ENCODE results near the gene MYB.

MYB gene

GRCh38 chr6:135211306-135211702 is 30.2 kb downstream of the MYB start:
- H3K36me3 Mint-ChIP-seq, result peaks cover 15 to 50% of the 10 kb centered on the region in 2 donors
- peaks cover 9 to 19% of the 10 kb centered on the region in 2 donors for H3K4me1 Mint-ChIP-seq
- ATAC-seq (replicated peaks) (no peak), DNase-seq (no peak)
- H3K4me3 Mint-ChIP-seq, result no peak overlapping the region
- H3K27ac Mint-ChIP-seq, result no peak overlapping the region
- no peaks in the 10 kb centered on the region for H3K27me3 Mint-ChIP-seq
- no peaks in the 10 kb centered on the region for H3K9me3 Mint-ChIP-seq

- Mint-ChIP-seq H3K36me3 (peaks cover 19 to 57% of the 10 kb centered on the region in 2 donors), H3K9me3 (no peaks in the 10 kb centered on the region), H3K4me3 (no peak overlapping the region), H3K4me1 (peaks cover 9 to 19% of the 10 kb centered on the region in 2 donors), H3K27me3 (no peaks in the 10 kb centered on the region), H3K27ac (no peak overlapping the region)
- ATAC-seq (replicated peaks), result no peak
- no peak for DNase-seq
Measured at GRCh38 chr6:135212020-135212806, 31.1 kb downstream of the MYB start.

GRCh38 chr6:135212935-135213334 is 31.8 kb downstream of the MYB start:
- no peak for DNase-seq
- peaks cover 19 to 64% of the 10 kb centered on the region in 2 donors for H3K36me3 Mint-ChIP-seq
- no peak overlapping the region for H3K27ac Mint-ChIP-seq
- H3K4me1 Mint-ChIP-seq, result peaks cover 9 to 19% of the 10 kb centered on the region in 2 donors
- no peak for ATAC-seq (replicated peaks)
- no peaks in the 10 kb centered on the region for H3K9me3 Mint-ChIP-seq
- H3K4me3 Mint-ChIP-seq, result no peak overlapping the region
- H3K27me3 Mint-ChIP-seq, result no peaks in the 10 kb centered on the region

GRCh38 chr6:135213616-135214015 is 32.5 kb downstream of the MYB start:
- DNase-seq, result no peak

GRCh38 chr6:135215160-135215559 is 34.1 kb downstream of the MYB start:
- ATAC-seq (replicated peaks) (no peak), DNase-seq (no peak)
- Mint-ChIP-seq H3K9me3 (no peaks in the 10 kb centered on the region), H3K27ac (no peak overlapping the region), H3K4me1 (peaks cover 6 to 14% of the 10 kb centered on the region in 2 donors), H3K36me3 (peaks cover 25 to 60% of the 10 kb centered on the region in 2 donors), H3K4me3 (no peak overlapping the region), H3K27me3 (no peaks in the 10 kb centered on the region)

More at GRCh38 chr6:135213616-135214015, 32.5 kb downstream of the MYB start:
- Mint-ChIP-seq H3K4me1 (peaks cover 9 to 19% of the 10 kb centered on the region in 2 donors), H3K27ac (no peak overlapping the region), H3K36me3 (peaks cover 19 to 64% of the 10 kb centered on the region in 2 donors), H3K27me3 (no peaks in the 10 kb centered on the region), H3K9me3 (no peaks in the 10 kb centered on the region), H3K4me3 (no peak overlapping the region)
- no peak for ATAC-seq (replicated peaks)

DNA sequence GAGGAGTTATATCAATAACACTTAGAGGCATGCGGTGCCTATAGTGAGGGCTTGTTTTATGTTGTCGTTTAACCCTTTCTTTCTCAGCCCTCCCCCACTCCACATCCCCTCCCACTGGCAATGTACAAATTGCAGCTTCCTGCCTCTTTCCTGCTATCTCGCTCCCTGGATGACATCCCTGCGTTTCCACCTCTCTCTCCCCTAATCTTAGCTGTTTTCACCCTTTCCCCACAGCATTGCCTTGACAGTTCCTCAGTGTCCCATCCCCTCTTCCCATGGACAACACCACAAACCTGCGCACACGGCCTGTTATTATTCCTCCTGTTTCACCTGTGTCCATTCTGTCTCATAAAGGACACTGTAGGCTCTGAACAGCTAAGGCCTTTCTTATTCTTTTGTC is 34.5 kb downstream of the MYB start:
- Mint-ChIP-seq H3K27me3 (no peaks in the 10 kb centered on the region), H3K4me1 (peaks cover 6 to 14% of the 10 kb centered on the region in 2 donors), H3K4me3 (no peak overlapping the region), H3K9me3 (no peaks in the 10 kb centered on the region), H3K27ac (peak overlapping the region; percentile 75), H3K36me3 (peaks cover 25 to 57% of the 10 kb centered on the region in 2 donors)
- DNase-seq (no peak), ATAC-seq (replicated peaks) (no peak)

DNA sequence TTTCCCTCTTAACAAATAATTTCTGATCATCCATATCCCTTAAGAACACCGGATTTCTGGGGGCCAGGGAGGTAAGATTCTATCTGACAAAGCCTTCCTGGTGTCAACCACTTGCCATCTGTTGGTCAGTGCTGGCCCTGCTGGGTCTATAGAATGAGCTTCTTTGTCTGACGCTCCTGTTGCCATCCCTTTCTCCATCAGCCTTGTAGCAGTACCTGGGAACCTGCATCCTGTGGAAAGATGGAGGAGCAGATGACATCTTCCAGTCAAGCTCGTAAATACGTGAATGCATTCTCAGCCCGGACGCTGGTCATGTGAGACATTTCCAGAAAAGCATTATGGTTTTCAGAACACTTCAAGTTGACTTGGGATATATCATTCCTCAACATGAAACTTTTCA is 36.6 kb downstream of the MYB start:
- peaks cover 8 to 16% of the 10 kb centered on the region in 2 donors for H3K4me1 Mint-ChIP-seq
- H3K9me3 Mint-ChIP-seq, result no peaks in the 10 kb centered on the region
- no peaks in the 10 kb centered on the region for H3K27me3 Mint-ChIP-seq
- H3K4me3 Mint-ChIP-seq, result no peak overlapping the region
- ATAC-seq (replicated peaks) (no peak), DNase-seq (no peak)
- H3K36me3 Mint-ChIP-seq, result peaks cover 17 to 43% of the 10 kb centered on the region in 2 donors
- H3K27ac Mint-ChIP-seq, result no peak overlapping the region

GRCh38 chr6:135219346-135219745 is 38.2 kb downstream of the MYB start:
- Mint-ChIP-seq H3K27ac (no peak overlapping the region), H3K36me3 (peaks cover 12 to 39% of the 10 kb centered on the region in 2 donors), H3K4me3 (no peak overlapping the region), H3K9me3 (peaks cover 0 to 1% of the 10 kb centered on the region in 2 donors), H3K27me3 (no peaks in the 10 kb centered on the region), H3K4me1 (peaks cover 16 to 24% of the 10 kb centered on the region in 2 donors)
- no peak for ATAC-seq (replicated peaks)
- DNase-seq, result no peak

- Mint-ChIP-seq H3K9me3 (peaks cover 0 to 1% of the 10 kb centered on the region in 2 donors), H3K27me3 (no peaks in the 10 kb centered on the region), H3K4me3 (no peak overlapping the region), H3K27ac (no peak overlapping the region), H3K36me3 (peaks cover 10 to 27% of the 10 kb centered on the region in 2 donors), H3K4me1 (peaks cover 12 to 18% of the 10 kb centered on the region in 2 donors)
- no peak for ATAC-seq (replicated peaks)
- no peak for DNase-seq
Measured at GRCh38 chr6:135221042-135221441, 39.9 kb downstream of the MYB start.

DNA sequence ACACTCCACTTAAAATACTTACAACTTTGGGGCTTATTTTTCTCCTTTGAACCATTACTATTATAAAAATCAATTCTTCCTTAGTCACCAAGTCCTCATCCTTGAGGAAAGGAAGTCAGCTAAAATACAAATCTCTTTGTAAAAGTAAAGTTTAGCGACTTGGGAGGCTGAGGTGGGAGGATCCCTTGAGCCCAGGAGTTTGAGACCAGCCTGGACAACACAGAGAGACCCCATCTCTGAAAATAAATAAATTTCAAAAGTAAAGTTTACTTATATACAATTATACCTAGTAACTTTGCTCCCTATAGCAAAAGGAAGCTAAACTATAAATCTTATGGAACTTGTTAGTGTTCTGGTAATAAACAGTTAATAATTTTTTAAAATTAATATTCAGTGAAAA is 40.4 kb downstream of the MYB start:
- Mint-ChIP-seq H3K4me1 (peaks cover 12 to 18% of the 10 kb centered on the region in 2 donors), H3K9me3 (peaks cover 0 to 1% of the 10 kb centered on the region in 2 donors), H3K36me3 (peaks cover 10 to 27% of the 10 kb centered on the region in 2 donors), H3K4me3 (no peak overlapping the region), H3K27me3 (no peaks in the 10 kb centered on the region), H3K27ac (no peak overlapping the region)
- DNase-seq (no peak), ATAC-seq (replicated peaks) (no peak)

GRCh38 chr6:135222623-135223022 is 41.5 kb downstream of the MYB start:
- Mint-ChIP-seq H3K27ac (no peak overlapping the region), H3K27me3 (no peaks in the 10 kb centered on the region), H3K9me3 (peaks cover 0 to 1% of the 10 kb centered on the region in 2 donors), H3K36me3 (peaks cover 7 to 16% of the 10 kb centered on the region in 2 donors), H3K4me3 (peak overlapping the region in 1 of 2 donors; percentile 44), H3K4me1 (peaks cover 12 to 18% of the 10 kb centered on the region in 2 donors)
- DNase-seq (no peak), ATAC-seq (replicated peaks) (peak; percentile 64 to 77)

DNA sequence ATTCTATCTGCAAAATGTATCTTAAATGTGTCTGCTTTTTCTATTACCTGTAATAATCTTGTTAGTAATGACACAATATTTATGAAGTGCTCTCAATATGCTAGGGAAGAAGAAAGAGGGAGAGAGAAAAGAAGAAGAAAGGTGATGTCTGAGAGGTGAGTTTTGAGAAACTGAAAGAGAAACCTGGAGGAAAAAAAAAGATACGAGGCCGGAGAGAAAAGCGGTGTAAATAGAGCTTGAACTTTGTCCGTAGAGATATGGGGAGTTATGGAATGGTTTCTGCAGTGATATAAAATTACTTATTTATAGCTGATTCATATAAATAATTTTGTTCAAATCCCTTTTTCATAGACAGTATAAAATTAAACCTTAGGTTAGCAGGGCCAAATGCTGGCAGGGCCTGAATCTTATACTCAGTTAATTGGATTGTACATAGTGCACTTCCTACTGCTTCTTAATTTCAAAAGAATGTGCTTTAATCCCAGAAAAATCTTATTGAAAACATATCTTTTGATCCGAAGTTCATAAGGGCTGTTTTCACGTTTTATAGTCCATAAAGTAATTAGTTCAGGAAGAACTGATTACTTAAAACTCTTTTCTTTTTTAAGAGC is 43.0 kb downstream of the MYB start:
- H3K27ac Mint-ChIP-seq, result peak overlapping the region; percentile 78
- H3K36me3 Mint-ChIP-seq, result peaks cover 1 to 7% of the 10 kb centered on the region in 2 donors
- peaks cover 0 to 1% of the 10 kb centered on the region in 2 donors for H3K9me3 Mint-ChIP-seq
- H3K4me3 Mint-ChIP-seq, result peak overlapping the region; percentile 64 to 77
- H3K27me3 Mint-ChIP-seq, result no peaks in the 10 kb centered on the region
- no peak for ATAC-seq (replicated peaks)
- H3K4me1 Mint-ChIP-seq, result peaks cover 16 to 25% of the 10 kb centered on the region in 2 donors
- no peak for DNase-seq

DNA sequence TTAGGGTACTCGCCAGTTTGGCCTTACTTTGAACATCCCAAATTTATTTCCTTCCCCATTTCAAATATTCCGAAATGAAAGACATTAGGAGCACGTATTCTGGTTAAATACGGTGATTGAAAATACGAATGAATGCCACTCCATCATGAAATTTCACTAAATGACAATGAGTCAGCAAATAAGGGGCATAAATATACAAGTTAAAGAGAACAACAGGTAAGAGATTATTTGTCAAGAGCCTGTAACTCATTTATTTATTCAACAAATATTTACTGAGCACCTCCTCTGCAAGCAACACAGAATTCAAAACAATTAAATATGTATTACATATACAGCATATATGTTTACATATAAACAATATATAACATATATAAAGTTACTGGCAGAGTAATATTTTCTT is 44.8 kb downstream of the MYB start:
- Mint-ChIP-seq H3K4me3 (no peak overlapping the region), H3K27ac (no peak overlapping the region), H3K4me1 (peaks cover 19 to 25% of the 10 kb centered on the region in 2 donors)

GRCh38 chr6:135226537-135226936 is 45.4 kb downstream of the MYB start:
- no peak overlapping the region for H3K4me3 Mint-ChIP-seq

More for the DNA sequence above, 44.8 kb downstream of the MYB start:
- peaks cover 0 to 1% of the 10 kb centered on the region in 2 donors for H3K9me3 Mint-ChIP-seq
- ATAC-seq (replicated peaks) (no peak), DNase-seq (no peak)
- H3K36me3 Mint-ChIP-seq, result peaks cover 0 to 4% of the 10 kb centered on the region in 2 donors
- no peaks in the 10 kb centered on the region for H3K27me3 Mint-ChIP-seq

More at GRCh38 chr6:135226537-135226936, 45.4 kb downstream of the MYB start:
- Mint-ChIP-seq H3K27ac (no peak overlapping the region), H3K36me3 (peaks cover 0 to 4% of the 10 kb centered on the region in 2 donors), H3K4me1 (peaks cover 22 to 31% of the 10 kb centered on the region in 2 donors), H3K27me3 (no peaks in the 10 kb centered on the region), H3K9me3 (peaks cover 0 to 1% of the 10 kb centered on the region in 2 donors)
- peak; percentile 56 to 71 for ATAC-seq (replicated peaks)
- peak; percentile 4 for DNase-seq
